Transverse colon (tissue), 4 donors: ENCODE measurements around the gene FAHD1. TPM values are rescaled to one million over a fixed set of nuclear protein-coding genes. Genes with fewer than 3 reads are reported as not detected.

ENCODE experiments used
- DNase-seq: peaks from one replicate; pipeline ENCODE4 v3.0.0-alpha.2; 2019
- H3K27ac ChIP-seq, 4 donors: fragments of 200-600 bp; sonication (generic); 2 replicates each; pipeline ENCODE4 v1.5.1; 2016 to 2018; ENCODE audit warnings: inconsistent platforms in 4 of 4
- H3K27me3 ChIP-seq: fragments of 200-600 bp; sonication (generic); 2 replicates; pipeline ENCODE4 v1.5.1; 2017; ENCODE audit warnings: inconsistent platforms
- H3K36me3 ChIP-seq, 4 donors: fragments of 200-600 bp; sonication (generic); 2 replicates each; pipeline ENCODE4 v1.5.1; 2017 to 2019; ENCODE audit warnings: inconsistent platforms in 4 of 4
- H3K4me1 ChIP-seq, 4 donors: fragments of 200-600 bp; sonication (generic); 2 replicates each; pipeline ENCODE4 v1.5.1; 2017 to 2020; ENCODE audit warnings: inconsistent platforms in 4 of 4
- H3K4me3 ChIP-seq, 4 donors: fragments of 200-600 bp; sonication (generic); 1 replicate in 1 of 4; 2 replicates in 3 of 4; pipeline versions ENCODE4 v1.5.1 to v1.6.1; 2017 to 2019; ENCODE audit warnings: inconsistent platforms in 4 of 4
- H3K9me3 ChIP-seq, 2 donors: fragments of 200-600 bp; sonication (generic); 2 replicates each; pipeline ENCODE4 v1.5.1; 2017 to 2019; ENCODE audit warnings: inconsistent platforms in 2 of 2
- EP300 ChIP-seq: sonication (generic); formaldehyde crosslinking; IDR thresholded peaks from one replicate; pipeline ENCODE4 v1.6.1; 2017; ENCODE audit warnings: antibody characterized with exemption, low read depth
- POLR2A ChIP-seq: fragments of 450-650 bp; IDR thresholded peaks from one replicate; pipeline ENCODE4 v1.6.1; 2016; ENCODE audit warnings: antibody characterized with exemption, mild to moderate bottlenecking, moderate library complexity
- POLR2AphosphoS5 ChIP-seq, 3 donors: sonication (generic); formaldehyde crosslinking; IDR thresholded peaks; one replicate each; pipeline ENCODE4 v1.6.1; 2016; ENCODE audit warnings: antibody characterized with exemption in 3 of 3
- WGBS, 2 donors: methylation state at CpG; one replicate each; pipeline ENCODE4 v1.1.5; 2018; ENCODE audit warnings: low coverage in 1 of 2; 5-methylcytosine and 5-hydroxymethylcytosine counted together
- in situ Hi-C, 4 donors: fragments of 200-750 bp; cut with MboI; loops; one replicate each; pipeline versions ENCODE4 v1.15.0 to v1.15.1; 2017; ENCODE audit warnings: low sequenced_read_pairs in 3 of 4, low pct_ligation_motif_present in 1 of 4, low pct_unique_long_range_greater_than_20kb in 1 of 4
- intact Hi-C: fragments of 100-400 bp; cut with DNase I; formaldehyde crosslinking; loops from one replicate; pipeline ENCODE4 v1.15.1; 2023; ENCODE audit warnings: low total_unique reads
- total RNA-seq, 4 donors: library from RNA; depleted of rRNA; stranded (reverse); fragments of >200 nt; gene quantifications; one replicate each; pipeline ENCODE4 v1.1.0, GENCODE V29; 2016
- TF ChIP-seq, protein P1 (sequence below), 5 experiments: fragments of 200-600 bp in 3 of 5; fragments of 450-650 bp in 2 of 5; sonication (generic) in 3 of 5; IDR thresholded peaks; 1 replicate in 2 of 5; 2 replicates in 3 of 5; pipeline ENCODE4 v1.5.1; 2016 to 2017; ENCODE audit warnings: antibody characterized with exemption in 5 of 5, inconsistent platforms in 3 of 5, mild to moderate bottlenecking in 2 of 5, moderate library complexity in 1 of 5

Gene FAHD1
- total RNA-seq, 4 donors from 2014 or later = 88.0 to 149 (median 104) TPM

DNA sequence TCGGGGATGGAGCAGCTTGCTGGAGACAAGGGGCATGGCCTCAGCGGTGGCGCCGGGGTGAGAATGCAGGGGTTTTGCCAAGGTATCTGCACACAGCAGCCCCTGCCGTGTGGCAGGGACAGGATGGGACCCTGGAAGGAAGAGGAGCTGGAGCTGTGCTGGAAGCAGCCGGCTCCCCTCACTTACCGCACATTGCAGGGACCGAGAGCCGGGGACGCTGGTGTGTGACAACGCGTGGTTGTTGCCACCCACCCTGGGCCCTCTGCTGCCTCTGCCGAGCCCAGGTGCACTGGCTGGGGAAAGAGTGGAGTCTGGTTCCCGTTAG, 41.2 kb upstream of the FAHD1 start:
- H3K4me3 ChIP-seq = no peak overlapping the region
- no peaks in the 10 kb centered on the region for H3K36me3 ChIP-seq
- WGBS, 2 donors = 94% methylated on average over 14 of the region's 14 CpGs; no CpG with 5 or more reads in 1 of the 2 donors
- intact Hi-C loops (no loop called here), in situ Hi-C loops (no loop called here)
- TF ChIP-seq POLR2AphosphoS5 (IDR thresholded peaks at IDR 0.05) = no peak
- TF ChIP-seq EP300 = no peak
- TF ChIP-seq POLR2A = no peak
- TF ChIP-seq, protein P1, sequence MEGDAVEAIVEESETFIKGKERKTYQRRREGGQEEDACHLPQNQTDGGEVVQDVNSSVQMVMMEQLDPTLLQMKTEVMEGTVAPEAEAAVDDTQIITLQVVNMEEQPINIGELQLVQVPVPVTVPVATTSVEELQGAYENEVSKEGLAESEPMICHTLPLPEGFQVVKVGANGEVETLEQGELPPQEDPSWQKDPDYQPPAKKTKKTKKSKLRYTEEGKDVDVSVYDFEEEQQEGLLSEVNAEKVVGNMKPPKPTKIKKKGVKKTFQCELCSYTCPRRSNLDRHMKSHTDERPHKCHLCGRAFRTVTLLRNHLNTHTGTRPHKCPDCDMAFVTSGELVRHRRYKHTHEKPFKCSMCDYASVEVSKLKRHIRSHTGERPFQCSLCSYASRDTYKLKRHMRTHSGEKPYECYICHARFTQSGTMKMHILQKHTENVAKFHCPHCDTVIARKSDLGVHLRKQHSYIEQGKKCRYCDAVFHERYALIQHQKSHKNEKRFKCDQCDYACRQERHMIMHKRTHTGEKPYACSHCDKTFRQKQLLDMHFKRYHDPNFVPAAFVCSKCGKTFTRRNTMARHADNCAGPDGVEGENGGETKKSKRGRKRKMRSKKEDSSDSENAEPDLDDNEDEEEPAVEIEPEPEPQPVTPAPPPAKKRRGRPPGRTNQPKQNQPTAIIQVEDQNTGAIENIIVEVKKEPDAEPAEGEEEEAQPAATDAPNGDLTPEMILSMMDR (IDR thresholded peaks at IDR 0.05) = no peak
- H3K4me1 ChIP-seq = peaks cover 7 to 20% (median 18%) of the 10 kb centered on the region in 4 donors
- no peak overlapping the region for H3K27ac ChIP-seq
- no peaks in the 10 kb centered on the region for H3K27me3 ChIP-seq
- DNase-seq = no peak
- H3K9me3 ChIP-seq = no peaks in the 10 kb centered on the region

DNA sequence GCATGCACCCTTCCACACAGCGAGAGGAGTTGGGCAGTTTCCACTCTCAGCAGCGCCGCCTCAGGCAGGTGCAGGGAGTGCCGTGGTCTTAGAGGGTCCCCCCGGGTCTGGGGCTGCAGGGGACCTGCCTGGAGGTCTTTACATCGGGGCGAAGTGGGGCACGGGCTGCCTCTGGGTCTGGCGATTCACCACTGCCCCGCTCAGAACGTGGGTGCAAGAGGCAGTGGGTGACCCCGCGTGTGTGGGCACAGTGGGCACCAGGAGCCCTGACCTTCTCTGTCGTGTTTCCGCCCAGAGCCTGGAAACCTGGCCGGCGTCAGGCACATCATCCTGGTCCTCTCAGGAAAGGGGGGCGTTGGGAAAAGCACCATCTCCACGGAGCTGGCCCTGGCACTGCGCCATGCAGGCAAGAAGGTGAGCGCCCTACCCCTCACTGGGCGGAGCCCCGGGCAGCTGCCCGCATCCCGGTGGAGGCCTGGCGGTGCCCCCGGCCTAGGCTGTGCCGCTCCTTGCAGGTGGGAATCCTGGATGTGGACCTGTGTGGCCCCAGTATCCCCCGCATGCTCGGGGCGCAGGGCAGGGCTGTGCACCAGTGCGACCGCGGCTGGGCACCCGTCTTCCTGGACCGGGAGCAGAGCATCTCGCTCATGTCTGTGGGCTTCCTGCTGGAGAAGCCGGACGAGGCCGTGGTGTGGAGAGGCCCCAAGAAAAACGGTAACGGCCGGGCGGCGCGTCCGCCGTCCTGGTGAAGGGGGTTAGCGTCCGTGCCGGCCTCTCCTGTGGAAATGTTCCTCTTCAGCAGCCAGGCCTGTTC, 40.6 kb upstream of the FAHD1 start:
- Histone ChIP-seq H3K27ac (no peak overlapping the region), H3K27me3 (no peaks in the 10 kb centered on the region), H3K36me3 (no peaks in the 10 kb centered on the region), H3K9me3 (no peaks in the 10 kb centered on the region), H3K4me3 (no peak overlapping the region), H3K4me1 (peaks cover 1 to 14% (median 11%) of the 10 kb centered on the region in 4 donors)
- TF ChIP-seq POLR2A (no peak), EP300 (no peak), POLR2AphosphoS5 (IDR thresholded peaks at IDR 0.05) (no peak)
- TF ChIP-seq, protein P1 (IDR thresholded peaks at IDR 0.05) = no peak
- intact Hi-C loops (no loop called here), in situ Hi-C loops (no loop called here)
- DNase-seq = no peak
- 92% methylated on average over 45 of the region's 51 CpGs; no CpG with 5 or more reads in 1 of the 2 donors for WGBS, 2 donors

DNA sequence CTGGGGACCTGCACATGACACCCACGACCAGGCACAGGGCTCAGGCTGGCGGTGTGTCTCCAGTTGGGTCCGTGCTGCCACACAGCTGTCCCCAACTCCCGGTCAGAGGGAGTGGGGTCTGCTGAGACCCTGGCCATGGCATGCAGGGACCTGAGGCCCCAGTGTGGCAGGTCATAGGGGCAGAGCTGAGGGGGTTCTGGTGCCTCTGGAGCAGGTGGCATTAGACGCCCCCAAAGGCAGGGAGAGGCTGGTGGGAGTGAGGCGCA, 40.0 kb upstream of the FAHD1 start:
- WGBS, 2 donors = 70% methylated on average over 2 of the region's 6 CpGs; no CpG with 5 or more reads in 1 of the 2 donors
- H3K9me3 ChIP-seq = no peaks in the 10 kb centered on the region
- H3K4me3 ChIP-seq = no peak overlapping the region
- H3K4me1 ChIP-seq = peaks cover 0 to 12% (median 8%) of the 10 kb centered on the region in 4 donors
- intact Hi-C loops (no loop called here), in situ Hi-C loops (no loop called here)
- TF ChIP-seq, protein P1 (IDR thresholded peaks at IDR 0.05) = no peak
- TF ChIP-seq EP300 (no peak), POLR2AphosphoS5 (IDR thresholded peaks at IDR 0.05) (no peak), POLR2A (no peak)
- H3K27me3 ChIP-seq = no peaks in the 10 kb centered on the region
- no peak for DNase-seq
- H3K27ac ChIP-seq = no peak overlapping the region
- no peaks in the 10 kb centered on the region for H3K36me3 ChIP-seq

DNA sequence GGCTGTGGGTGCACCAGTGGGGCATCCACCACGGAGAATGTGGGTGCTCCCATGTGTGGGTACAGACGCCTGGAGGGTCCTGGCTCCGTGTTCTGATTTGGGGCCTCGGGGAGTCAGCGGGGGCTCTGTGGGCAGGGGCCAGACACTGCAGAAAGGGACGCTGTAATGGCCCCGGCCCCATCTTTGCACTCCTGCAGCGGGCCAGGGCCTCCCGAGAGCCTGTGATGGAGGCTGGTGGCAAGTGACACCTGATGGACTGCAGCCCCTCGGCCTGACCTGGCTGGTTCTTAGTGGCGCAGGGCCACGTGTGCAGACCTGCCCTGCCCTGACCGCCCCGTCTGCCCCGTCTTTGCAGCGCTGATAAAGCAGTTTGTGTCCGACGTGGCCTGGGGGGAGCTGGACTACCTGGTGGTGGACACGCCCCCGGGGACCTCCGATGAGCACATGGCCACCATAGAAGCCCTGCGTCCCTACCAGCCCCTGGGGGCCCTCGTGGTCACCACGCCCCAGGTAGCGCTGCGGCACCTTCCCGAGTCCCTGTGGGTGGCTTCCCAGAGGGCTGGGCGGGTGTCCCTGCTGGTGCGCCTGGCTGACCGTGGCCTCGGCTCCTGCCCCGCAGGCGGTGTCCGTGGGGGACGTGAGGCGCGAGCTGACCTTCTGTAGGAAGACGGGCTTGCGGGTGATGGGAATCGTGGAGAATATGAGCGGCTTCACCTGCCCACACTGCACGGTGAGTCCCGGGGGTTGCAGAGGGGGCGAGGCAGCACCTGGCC, 39.5 kb upstream of the FAHD1 start:
- H3K4me1 ChIP-seq = peaks cover 0 to 12% (median 7%) of the 10 kb centered on the region in 4 donors
- in situ Hi-C loops = no loop called here
- no peaks in the 10 kb centered on the region for H3K27me3 ChIP-seq
- H3K36me3 ChIP-seq = no peaks in the 10 kb centered on the region
- WGBS, 2 donors = 93% methylated on average over 42 of the region's 44 CpGs; no CpG with 5 or more reads in 1 of the 2 donors
- TF ChIP-seq, protein P1 (IDR thresholded peaks at IDR 0.05) = no peak
- no peak for TF ChIP-seq EP300
- no peak for TF ChIP-seq POLR2AphosphoS5 (IDR thresholded peaks at IDR 0.05)
- TF ChIP-seq POLR2A = no peak
- no peaks in the 10 kb centered on the region for H3K9me3 ChIP-seq
- no peak for DNase-seq
- no peak overlapping the region for H3K4me3 ChIP-seq
- intact Hi-C loops = no loop called here
- H3K27ac ChIP-seq = no peak overlapping the region
